ENCODE results near the gene PCBP3. TPM values are rescaled to one million over a fixed set of nuclear protein-coding genes. Genes with fewer than 3 reads are reported as not detected.

PCBP3 gene
- total RNA-seq, 2 experiments from 2014 or later, result 3.4 to 3.8 TPM

- Mint-ChIP-seq H3K27ac (no peak overlapping the region), H3K27me3 (no peaks in the 10 kb centered on the region), H3K36me3 (ENCODE audit: low read depth) (no peaks in the 10 kb centered on the region), H3K9me3 (no peaks in the 10 kb centered on the region), H3K4me3 (no peak overlapping the region), H3K4me1 (ENCODE audit: low read depth) (peaks cover 25% of the 10 kb centered on the region)
- peak in 1 of 14 experiments; percentile 12 for DNase-seq
- ChIA-PET CTCF (interaction anchor here (1.3 kb wide), 1 partner anchor 668 kb away, joined by 3 read pairs; no protein-coding TSS in a partner anchor), POLR2A (no interaction called here)
- Histone ChIP-seq H3K27ac (ENCODE audit: low read depth in 1 of 2, low read length in 2 of 2) (no peak overlapping the region), H3K4me3 (ENCODE audit: low read length) (no peak overlapping the region), H3K27me3 (ENCODE audit: control insufficient read depth in 1 of 2, insufficient read depth in 2 of 2, low read length in 2 of 2) (no peaks in the 10 kb centered on the region), H3K36me3 (ENCODE audit: insufficient read depth, low read length) (no peaks in the 10 kb centered on the region), H3K9me3 (ENCODE audit: control insufficient read depth in 1 of 2, insufficient read depth in 1 of 2, low read length in 2 of 2) (no peaks in the 10 kb centered on the region), H3K4me1 (ENCODE audit: insufficient read depth, low read length) (peaks cover 17% of the 10 kb centered on the region)
- ATAC-seq (ENCODE audit: poor library complexity), result no peak
- no peak for TF ChIP-seq CTCF (IDR thresholded peaks at IDR 0.05)
- intact Hi-C loops (cut with DNase I, micrococcal nuclease), result loop anchor here (2.0 kb wide), 3 partner anchors 225 to 681 kb away; no protein-coding TSS in a partner anchor
Measured at GRCh38 chr21:45821315-45821962, 177.9 kb downstream of the PCBP3 start.

GRCh38 chr21:45821998-45822397 lies 178.5 kb downstream of the PCBP3 start:
- H3K27ac Mint-ChIP-seq, result no peak overlapping the region

GRCh38 chr21:45822429-45823099 lies 179.0 kb downstream of the PCBP3 start:
- Mint-ChIP-seq H3K4me1 (ENCODE audit: low read depth) (peaks cover 32% of the 10 kb centered on the region), H3K4me3 (no peak overlapping the region), H3K9me3 (no peaks in the 10 kb centered on the region), H3K36me3 (ENCODE audit: low read depth) (no peaks in the 10 kb centered on the region), H3K27me3 (no peaks in the 10 kb centered on the region), H3K27ac (no peak overlapping the region)
- Histone ChIP-seq H3K4me3 (ENCODE audit: low read length) (no peak overlapping the region), H3K27me3 (ENCODE audit: control insufficient read depth in 1 of 2, insufficient read depth in 2 of 2, low read length in 2 of 2) (no peaks in the 10 kb centered on the region), H3K9me3 (ENCODE audit: control insufficient read depth in 1 of 2, insufficient read depth in 1 of 2, low read length in 2 of 2) (no peaks in the 10 kb centered on the region), H3K4me1 (ENCODE audit: insufficient read depth, low read length) (peaks cover 24% of the 10 kb centered on the region), H3K27ac (ENCODE audit: low read depth in 1 of 2, low read length in 2 of 2) (no peak overlapping the region), H3K36me3 (ENCODE audit: insufficient read depth, low read length) (no peaks in the 10 kb centered on the region)
- intact Hi-C loops (cut with DNase I, micrococcal nuclease), result no loop called here
- TF ChIP-seq CTCF (IDR thresholded peaks at IDR 0.05), result no peak
- CTCF ChIA-PET, result no interaction called here
- peak in 1 of 14 experiments; percentile 6 for DNase-seq
- POLR2A ChIA-PET, result no interaction called here
- ATAC-seq (ENCODE audit: poor library complexity), result no peak

More at GRCh38 chr21:45821998-45822397, 178.5 kb downstream of the PCBP3 start:
- no peaks in the 10 kb centered on the region for H3K36me3 Mint-ChIP-seq (ENCODE audit: low read depth)
- peaks cover 27% of the 10 kb centered on the region for H3K4me1 Mint-ChIP-seq (ENCODE audit: low read depth)
- Histone ChIP-seq H3K4me1 (ENCODE audit: insufficient read depth, low read length) (peaks cover 18% of the 10 kb centered on the region), H3K27ac (ENCODE audit: low read depth in 1 of 2, low read length in 2 of 2) (no peak overlapping the region), H3K27me3 (ENCODE audit: control insufficient read depth in 1 of 2, insufficient read depth in 2 of 2, low read length in 2 of 2) (no peaks in the 10 kb centered on the region), H3K4me3 (ENCODE audit: low read length) (no peak overlapping the region), H3K9me3 (ENCODE audit: control insufficient read depth in 1 of 2, insufficient read depth in 1 of 2, low read length in 2 of 2) (no peaks in the 10 kb centered on the region), H3K36me3 (ENCODE audit: insufficient read depth, low read length) (no peaks in the 10 kb centered on the region)
- DNase-seq, result peak in 1 of 14 experiments; percentile 7
- H3K9me3 Mint-ChIP-seq, result no peaks in the 10 kb centered on the region
- CTCF ChIA-PET, result no interaction called here
- intact Hi-C loops (cut with DNase I, micrococcal nuclease), result loop anchor here (2.0 kb wide), 3 partner anchors 225 to 681 kb away; no protein-coding TSS in a partner anchor
- no peak for TF ChIP-seq CTCF (IDR thresholded peaks at IDR 0.05)
- ATAC-seq (ENCODE audit: poor library complexity), result no peak
- POLR2A ChIA-PET, result no interaction called here
- H3K27me3 Mint-ChIP-seq, result no peaks in the 10 kb centered on the region
- H3K4me3 Mint-ChIP-seq, result no peak overlapping the region

All from CD4-positive, alpha-beta T cell (primary cell).